Calu3 (cell line): ENCODE results near the gene PRUNE2. TPM values are rescaled to one million over a fixed set of nuclear protein-coding genes. Genes with fewer than 3 reads are reported as not detected.
"Not testable (repeated sequence)": the region's sequence is repeated elsewhere in the genome, so short reads cannot be mapped to it uniquely, and the experiment has no call there.

Experiments
- BruUV-seq: library from RNA; stranded (reverse); fragments of 400-500 nt; replicated peaks from 2 replicates; lab custom pipeline; 2021; lab: Mats Ljungman, UMichigan
- CTCF ChIA-PET: fragments of 300-600 bp; sonication (Branson Sonifier 250); formaldehyde crosslinking; loops from one replicate; lab custom pipeline; 2022; ENCODE audit warnings: antibody characterized with exemption; lab: Charles Lee
- DNase-seq: peaks from one replicate; pipeline ENCODE4 v3.0.0; 2022
- H3K27ac Mint-ChIP-seq: one replicate; pipeline ENCODE4 v1.8.0; 2022; ENCODE audit warnings: mixed read lengths; ENCODE audit not compliant: unreplicated experiment
- H3K27me3 Mint-ChIP-seq: one replicate; pipeline ENCODE4 v1.8.0; 2022; ENCODE audit warnings: mixed read lengths; ENCODE audit not compliant: unreplicated experiment
- H3K36me3 Mint-ChIP-seq: one replicate; pipeline ENCODE4 v1.8.0; 2022; ENCODE audit warnings: mild to moderate bottlenecking, moderate library complexity, mixed read lengths; ENCODE audit not compliant: insufficient read depth, unreplicated experiment
- H3K4me1 Mint-ChIP-seq: one replicate; pipeline ENCODE4 v1.8.0; 2022; ENCODE audit warnings: mild to moderate bottlenecking, low read depth, mixed read lengths; ENCODE audit not compliant: unreplicated experiment
- H3K4me3 Mint-ChIP-seq: one replicate; pipeline ENCODE4 v1.8.0; 2022; ENCODE audit warnings: mild to moderate bottlenecking, low read depth, moderate library complexity, mixed read lengths; ENCODE audit not compliant: unreplicated experiment
- H3K9me3 Mint-ChIP-seq: one replicate; pipeline ENCODE4 v1.8.0; 2022; ENCODE audit warnings: low read depth, mixed read lengths; ENCODE audit not compliant: unreplicated experiment
- CTCF ChIP-seq: fragments of 200-600 bp; IDR thresholded peaks from one replicate; pipeline ENCODE4 v1.8.0; 2022; ENCODE audit warnings: antibody characterized with exemption; ENCODE audit not compliant: unreplicated experiment
- intact Hi-C: fragments of 100-400 bp; cut with micrococcal nuclease; formaldehyde crosslinking; loops from one replicate; pipeline ENCODE4 v1.10.0; 2022; ENCODE audit not compliant: unreplicated experiment
- total RNA-seq: library from RNA; stranded (reverse); gene quantifications from 2 replicates; pipeline ENCODE4 v1.2.3, GENCODE V29; 2022

Gene PRUNE2
- total RNA-seq, 1 experiment from 2014 or later, result 0.07 TPM

GRCh38 chr9:76667521-76667957 lies 238.4 kb downstream of the PRUNE2 start:
- H3K27ac Mint-ChIP-seq, result no peak overlapping the region
- no peaks in the 10 kb centered on the region for H3K9me3 Mint-ChIP-seq
- TF ChIP-seq CTCF, result no peak
- H3K27me3 Mint-ChIP-seq, result peaks cover 13% of the 10 kb centered on the region
- H3K4me1 Mint-ChIP-seq, result no peaks in the 10 kb centered on the region
- BruUV-seq, result no TSS peak
- H3K36me3 Mint-ChIP-seq, result no peaks in the 10 kb centered on the region
- no peak for DNase-seq
- intact Hi-C loops, result no loop called here
- CTCF ChIA-PET, result no interaction called here
- no peak overlapping the region for H3K4me3 Mint-ChIP-seq

GRCh38 chr9:76665966-76666365 lies 239.9 kb downstream of the PRUNE2 start:
- intact Hi-C loops, H3K27ac Mint-ChIP-seq, H3K4me1 Mint-ChIP-seq, CTCF ChIA-PET, H3K36me3 Mint-ChIP-seq, BruUV-seq, H3K4me3 Mint-ChIP-seq, H3K9me3 Mint-ChIP-seq: not testable (repeated sequence)
- peak; percentile 44 for DNase-seq
- peaks cover 13% of the 10 kb centered on the region for H3K27me3 Mint-ChIP-seq

- TF ChIP-seq CTCF, result no peak
- Mint-ChIP-seq H3K4me1 (no peaks in the 10 kb centered on the region), H3K27ac (no peak overlapping the region), H3K27me3 (peaks cover 13% of the 10 kb centered on the region), H3K36me3 (no peaks in the 10 kb centered on the region), H3K4me3 (no peak overlapping the region), H3K9me3 (no peaks in the 10 kb centered on the region)
- BruUV-seq, result no TSS peak
- intact Hi-C loops, result no loop called here
- CTCF ChIA-PET, result no interaction called here
- no peak for DNase-seq
Observed at GRCh38 chr9:76665458-76665857, 240.5 kb downstream of the PRUNE2 start.

GRCh38 chr9:76664120-76664519 lies 241.8 kb downstream of the PRUNE2 start:
- H3K36me3 Mint-ChIP-seq, result no peaks in the 10 kb centered on the region
- no TSS peak for BruUV-seq
- H3K27ac Mint-ChIP-seq, result no peak overlapping the region
- no peak for TF ChIP-seq CTCF
- peaks cover 13% of the 10 kb centered on the region for H3K27me3 Mint-ChIP-seq
- intact Hi-C loops, result no loop called here
- no peak for DNase-seq
- no peaks in the 10 kb centered on the region for H3K9me3 Mint-ChIP-seq
- no peak overlapping the region for H3K4me3 Mint-ChIP-seq
- CTCF ChIA-PET, result no interaction called here
- H3K4me1 Mint-ChIP-seq, result no peaks in the 10 kb centered on the region

- Mint-ChIP-seq H3K27me3 (peaks cover 13% of the 10 kb centered on the region), H3K27ac (no peak overlapping the region), H3K36me3 (no peaks in the 10 kb centered on the region), H3K4me3 (no peak overlapping the region), H3K4me1 (no peaks in the 10 kb centered on the region), H3K9me3 (no peaks in the 10 kb centered on the region)
- CTCF ChIA-PET, result interaction anchor here (1.1 to 1.6 kb wide), 2 partner anchors 206 to 221 kb away, joined by 3 to 4 read pairs; no protein-coding TSS in a partner anchor
- no peak for DNase-seq
- BruUV-seq, result no TSS peak
- intact Hi-C loops, result loop anchor here (2.0 kb wide), 1 partner anchor 42 kb away; no protein-coding TSS in a partner anchor
- no peak for TF ChIP-seq CTCF
Observed at GRCh38 chr9:76662476-76663281, 243.2 kb downstream of the PRUNE2 start.
